BE2C (cell line): ENCODE measurements around the gene MYLK.

ENCODE experiments used
- DNase-seq: peaks from one replicate; pipeline ENCODE4 v3.0.0-alpha.2; 2020
- H3K27me3 ChIP-seq: fragments of 250-450 bp; sonication (Bioruptor Pico); 2 replicates; pipeline ENCODE4 v1.5.1; 2020; ENCODE audit warnings: mild to moderate bottlenecking
- H3K36me3 ChIP-seq: fragments of 250-450 bp; sonication (Bioruptor Pico); 2 replicates; pipeline ENCODE4 v1.5.1; 2020; ENCODE audit warnings: mild to moderate bottlenecking
- H3K4me1 ChIP-seq: fragments of 250-450 bp; sonication (Bioruptor Pico); 2 replicates; pipeline ENCODE4 v1.5.1; 2020
- H3K4me3 ChIP-seq: 2 replicates; pipeline ENCODE4 v1.5.1; 2011; ENCODE audit warnings: low read depth, low read length
- H3K9me3 ChIP-seq: fragments of 250-450 bp; sonication (Bioruptor Pico); 2 replicates; pipeline ENCODE4 v1.5.1; 2020
- TF ChIP-seq, protein P1 (sequence below): IDR thresholded peaks from 2 replicates; pipeline ENCODE4 v1.5.1; 2012; ENCODE audit warnings: mild to moderate bottlenecking, low read depth, low read length

MYLK gene

DNA sequence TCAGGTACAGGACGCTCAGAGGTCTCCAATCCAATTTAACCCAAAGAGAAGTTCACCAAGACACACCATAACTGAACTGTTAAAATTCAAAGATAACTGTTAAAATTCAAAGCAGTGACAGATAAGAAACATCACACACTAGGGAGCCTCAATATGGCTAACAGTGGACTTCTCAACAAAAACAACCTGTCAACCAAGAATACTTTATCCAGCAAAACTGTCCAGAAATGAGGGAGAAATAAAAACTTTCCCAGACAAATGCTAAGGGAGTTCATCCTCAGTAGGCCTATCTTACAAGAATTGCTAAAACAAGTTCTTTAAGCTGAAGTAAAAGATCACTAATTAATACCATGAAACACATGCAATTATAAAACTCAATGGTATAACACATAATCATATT is 36.3 kb upstream of the MYLK start:
- no peak for DNase-seq
- no peaks in the 10 kb centered on the region for H3K9me3 ChIP-seq
- H3K36me3 ChIP-seq = peaks cover 28% of the 10 kb centered on the region
- no peak overlapping the region for H3K4me3 ChIP-seq
- H3K27me3 ChIP-seq = no peaks in the 10 kb centered on the region
- TF ChIP-seq, protein P1, sequence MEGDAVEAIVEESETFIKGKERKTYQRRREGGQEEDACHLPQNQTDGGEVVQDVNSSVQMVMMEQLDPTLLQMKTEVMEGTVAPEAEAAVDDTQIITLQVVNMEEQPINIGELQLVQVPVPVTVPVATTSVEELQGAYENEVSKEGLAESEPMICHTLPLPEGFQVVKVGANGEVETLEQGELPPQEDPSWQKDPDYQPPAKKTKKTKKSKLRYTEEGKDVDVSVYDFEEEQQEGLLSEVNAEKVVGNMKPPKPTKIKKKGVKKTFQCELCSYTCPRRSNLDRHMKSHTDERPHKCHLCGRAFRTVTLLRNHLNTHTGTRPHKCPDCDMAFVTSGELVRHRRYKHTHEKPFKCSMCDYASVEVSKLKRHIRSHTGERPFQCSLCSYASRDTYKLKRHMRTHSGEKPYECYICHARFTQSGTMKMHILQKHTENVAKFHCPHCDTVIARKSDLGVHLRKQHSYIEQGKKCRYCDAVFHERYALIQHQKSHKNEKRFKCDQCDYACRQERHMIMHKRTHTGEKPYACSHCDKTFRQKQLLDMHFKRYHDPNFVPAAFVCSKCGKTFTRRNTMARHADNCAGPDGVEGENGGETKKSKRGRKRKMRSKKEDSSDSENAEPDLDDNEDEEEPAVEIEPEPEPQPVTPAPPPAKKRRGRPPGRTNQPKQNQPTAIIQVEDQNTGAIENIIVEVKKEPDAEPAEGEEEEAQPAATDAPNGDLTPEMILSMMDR = no peak
- no peaks in the 10 kb centered on the region for H3K4me1 ChIP-seq

DNA sequence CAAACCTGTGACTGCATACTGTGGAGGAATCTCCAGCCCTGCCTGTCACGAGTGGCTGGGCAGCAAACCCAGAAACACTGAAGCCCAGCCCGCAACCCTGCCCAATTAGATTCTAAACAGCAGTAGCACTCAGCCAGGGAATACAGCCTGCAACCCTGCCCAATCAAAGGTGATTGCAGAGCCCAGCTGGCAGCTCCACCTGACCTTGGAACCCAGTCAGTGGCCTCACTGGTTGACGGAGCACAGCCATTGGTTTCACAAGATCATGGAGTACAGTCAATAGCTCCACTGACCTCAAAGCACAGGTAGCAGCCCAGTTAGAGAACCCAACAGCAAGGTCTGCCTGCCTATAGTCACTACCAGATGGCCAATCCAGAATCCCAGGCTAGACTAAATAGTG is 35.2 kb upstream of the MYLK start:
- H3K4me3 ChIP-seq = no peak overlapping the region
- no peaks in the 10 kb centered on the region for H3K27me3 ChIP-seq
- peaks cover 21% of the 10 kb centered on the region for H3K36me3 ChIP-seq
- no peaks in the 10 kb centered on the region for H3K4me1 ChIP-seq
- H3K9me3 ChIP-seq = no peaks in the 10 kb centered on the region
- DNase-seq = no peak
- TF ChIP-seq, protein P1 = no peak

DNA sequence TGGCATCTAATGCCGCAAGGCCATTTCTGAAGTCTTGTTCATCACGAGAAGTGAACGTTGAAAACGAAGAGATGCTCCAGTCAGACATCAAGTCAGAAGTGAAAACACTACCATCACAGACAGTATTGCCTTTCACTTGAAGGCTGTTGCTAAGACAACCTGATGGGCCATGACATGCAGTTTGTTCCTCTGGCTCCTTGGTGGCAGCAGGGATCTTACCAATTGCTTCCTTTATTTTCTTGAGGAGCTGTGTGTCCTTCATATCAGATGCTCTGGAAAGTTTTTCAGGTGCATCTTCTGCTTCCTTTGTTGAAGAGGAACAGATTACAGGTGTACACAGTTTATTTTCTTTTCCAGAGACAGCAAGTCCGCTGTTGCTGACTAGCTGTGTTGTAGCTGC is 30.7 kb upstream of the MYLK start:
- DNase-seq = no peak

DNA sequence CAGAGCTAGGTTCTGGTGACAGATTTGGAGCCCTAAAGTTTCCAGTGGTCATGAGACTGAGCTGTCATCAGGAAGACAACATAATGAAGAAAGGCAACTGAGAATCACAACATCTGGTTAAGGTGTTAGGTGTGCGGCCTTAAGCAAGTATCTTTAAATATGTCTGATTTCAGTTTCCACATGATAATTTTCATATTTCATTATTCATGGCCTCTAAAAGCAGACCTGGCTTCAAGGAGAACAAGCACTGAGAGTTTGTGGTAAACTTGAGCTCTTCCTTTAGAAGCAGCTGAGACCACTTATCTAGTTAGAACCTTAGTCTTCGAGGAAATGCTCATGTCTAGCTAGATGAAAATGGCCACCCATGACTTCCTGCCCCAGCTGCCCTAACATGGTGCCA is 25.7 kb upstream of the MYLK start:
- no peaks in the 10 kb centered on the region; the same call in 1 of the 2 replicates for H3K36me3 ChIP-seq
- H3K4me1 ChIP-seq = no peaks in the 10 kb centered on the region
- no peak for DNase-seq
- H3K9me3 ChIP-seq = no peaks in the 10 kb centered on the region
- TF ChIP-seq, protein P1 = no peak
- no peaks in the 10 kb centered on the region for H3K27me3 ChIP-seq
- no peak overlapping the region for H3K4me3 ChIP-seq

More for the DNA sequence above, 30.7 kb upstream of the MYLK start:
- Histone ChIP-seq H3K36me3 (peaks cover 11% of the 10 kb centered on the region), H3K9me3 (no peaks in the 10 kb centered on the region), H3K4me1 (no peaks in the 10 kb centered on the region), H3K4me3 (no peak overlapping the region), H3K27me3 (no peaks in the 10 kb centered on the region)
- TF ChIP-seq, protein P1 = no peak

DNA sequence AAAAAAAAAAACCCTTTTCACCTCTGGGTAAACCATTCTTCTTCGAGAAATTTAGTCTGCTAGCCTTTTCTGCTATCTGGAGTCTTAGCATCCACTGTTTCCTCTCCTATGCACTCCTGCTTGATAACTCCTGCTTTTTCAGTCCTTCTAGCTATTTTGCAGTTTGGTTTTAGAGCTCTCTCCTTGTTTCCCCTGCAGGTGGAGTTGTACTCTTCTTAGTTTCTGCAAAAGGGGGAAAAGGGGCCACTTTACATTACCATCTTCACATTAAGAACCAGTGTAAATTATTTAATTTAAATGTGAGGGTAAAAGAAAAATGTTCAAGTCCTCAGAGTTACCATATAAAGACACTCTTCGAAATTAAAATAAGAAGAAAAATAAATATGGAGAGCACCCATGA is 23.6 kb upstream of the MYLK start:
- no peaks in the 10 kb centered on the region for H3K9me3 ChIP-seq

DNA sequence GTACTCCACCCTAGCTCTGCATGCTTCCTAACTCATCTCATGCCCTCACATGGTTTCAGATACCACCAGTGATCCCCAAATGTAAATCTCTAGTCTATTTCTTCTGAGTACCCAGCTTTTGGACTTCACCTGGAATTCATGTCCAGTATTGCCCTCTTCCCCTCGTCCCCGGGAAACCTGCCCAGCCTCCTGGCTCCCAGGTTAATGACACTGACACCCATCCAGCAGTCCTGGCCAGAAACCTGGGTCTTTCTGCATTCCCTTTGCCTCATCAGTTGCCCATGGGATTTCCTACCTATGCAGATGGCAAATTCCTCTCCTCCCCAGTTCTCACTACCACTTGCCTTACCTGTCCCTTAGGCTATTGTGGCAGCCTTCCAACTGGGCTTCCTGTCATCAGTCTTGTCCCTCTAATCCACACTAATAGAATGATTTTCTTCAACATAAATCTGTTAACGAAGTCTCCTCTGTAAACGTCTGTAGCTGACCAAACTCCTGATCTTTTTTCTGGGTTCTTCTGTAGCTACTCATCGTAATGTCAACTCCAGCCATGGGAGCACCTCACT is 15.3 kb upstream of the MYLK start:
- Histone ChIP-seq H3K27me3 (no peaks in the 10 kb centered on the region), H3K36me3 (no peaks in the 10 kb centered on the region), H3K4me3 (no peak overlapping the region), H3K4me1 (no peaks in the 10 kb centered on the region), H3K9me3 (no peaks in the 10 kb centered on the region)
- TF ChIP-seq, protein P1 = no peak
- no peak for DNase-seq

More for the DNA sequence above, 23.6 kb upstream of the MYLK start:
- DNase-seq = no peak
- Histone ChIP-seq H3K4me3 (no peak overlapping the region), H3K36me3 (no peaks in the 10 kb centered on the region), H3K27me3 (no peaks in the 10 kb centered on the region), H3K4me1 (no peaks in the 10 kb centered on the region)
- TF ChIP-seq, protein P1 = peak; percentile 37; the same call in 1 of the 2 replicates
